GM19240 (cell line): ENCODE data around the gene GNL3L.
"Not testable (repeated sequence)": the region's sequence is repeated elsewhere in the genome, so short reads cannot be mapped to it uniquely, and the experiment has no call there.

Experiments used
- DNase-seq: peaks from one replicate; pipeline ENCODE4 v3.0.0; 2011; ENCODE audit warnings: low spot score; ENCODE audit not compliant: insufficient read length

Gene GNL3L

DNA sequence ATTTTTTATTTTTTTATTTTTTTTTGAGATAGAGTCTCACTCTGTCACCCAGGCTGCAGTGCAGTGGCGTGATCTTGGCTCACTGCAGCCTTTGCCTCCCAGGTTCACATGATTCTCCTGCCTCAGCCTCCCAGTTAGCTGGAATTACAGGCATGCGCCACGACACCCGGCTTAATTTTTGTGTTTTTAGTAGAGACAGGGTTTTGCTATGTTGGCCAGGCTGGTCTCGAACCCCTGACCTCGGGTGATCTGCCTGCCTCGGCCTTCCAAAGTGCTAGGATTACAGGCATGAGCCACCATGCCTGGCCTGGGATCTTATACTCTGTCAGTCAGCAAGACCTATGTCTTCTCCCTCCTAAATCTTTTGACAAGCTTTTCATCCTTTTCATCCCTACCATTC is 25.0 kb downstream of the GNL3L start:
- DNase-seq: not testable (repeated sequence)

GRCh38 chrX:54560411-54560810 is 30.4 kb downstream of the GNL3L start:
- no peak for DNase-seq

GRCh38 chrX:54561622-54562021 is 31.6 kb downstream of the GNL3L start:
- no peak for DNase-seq

- no peak for DNase-seq
Measured at GRCh38 chrX:54564936-54565335, 34.9 kb downstream of the GNL3L start.

DNA sequence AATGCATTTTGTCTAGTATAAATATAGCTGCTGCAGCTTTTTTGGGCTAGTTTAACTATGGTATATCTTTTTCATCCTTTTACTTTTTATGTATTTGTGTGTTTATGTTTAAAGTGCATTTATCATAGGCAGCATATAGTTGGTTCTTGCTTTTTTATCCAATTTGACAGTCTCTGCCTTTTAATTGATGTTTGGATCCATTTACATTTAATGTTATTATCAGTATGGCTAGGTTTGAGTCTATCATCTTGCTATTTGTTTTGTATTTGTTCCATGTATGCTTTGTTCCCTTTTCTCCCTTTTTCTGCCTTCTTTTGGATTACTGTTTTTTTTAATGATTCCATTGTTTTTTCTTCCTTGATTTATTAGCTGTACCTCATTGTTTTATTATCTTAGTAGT is 40.3 kb downstream of the GNL3L start:
- DNase-seq: no peak

- not testable (repeated sequence) for DNase-seq
Measured at GRCh38 chrX:54572641-54573040, 42.6 kb downstream of the GNL3L start.

DNA sequence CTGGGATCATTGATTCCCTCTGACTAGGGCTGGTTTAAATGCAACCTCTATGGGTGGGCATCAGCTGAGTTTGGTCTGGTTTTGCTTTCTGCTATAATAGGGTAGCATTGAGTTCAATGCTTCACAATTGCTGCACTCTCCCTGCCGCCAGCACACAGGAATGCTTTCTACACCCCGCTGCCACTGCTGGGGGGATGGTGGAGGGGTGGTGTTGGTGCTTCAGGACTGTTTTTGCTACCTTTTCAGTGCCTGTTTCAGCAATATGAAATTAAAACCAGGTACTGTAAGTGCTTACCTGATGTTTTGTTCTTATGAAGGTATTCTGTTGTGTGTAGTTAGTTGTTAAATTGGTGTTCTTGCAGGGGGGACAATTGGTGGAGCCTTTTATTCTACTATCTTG is 67.7 kb downstream of the GNL3L start:
- no peak for DNase-seq

- no peak for DNase-seq
Measured at GRCh38 chrX:54602563-54602962, 72.5 kb downstream of the GNL3L start.
